Measurements from ENCODE around the gene SNX7.

SNX7 gene

DNA sequence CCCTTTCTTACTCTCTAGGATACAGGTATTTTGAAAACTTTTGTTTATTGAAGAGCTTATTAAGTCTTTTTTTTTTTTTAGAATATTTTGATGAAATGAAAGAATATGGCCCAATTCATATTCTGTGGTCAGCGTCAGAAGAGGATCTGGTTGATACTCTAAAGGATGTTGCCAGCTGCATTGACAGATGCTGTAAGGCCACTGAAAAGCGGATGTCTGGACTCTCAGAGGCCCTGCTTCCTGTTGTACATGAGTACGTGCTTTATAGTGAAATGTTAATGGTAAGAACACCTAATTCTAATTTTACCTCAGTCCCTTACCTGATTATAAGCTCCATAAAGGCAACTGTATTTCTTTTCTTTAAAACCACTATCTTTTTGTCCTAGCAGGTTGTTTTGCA lies 37.1 kb downstream of the SNX7 start:
- DNase-seq, result no peak

DNA sequence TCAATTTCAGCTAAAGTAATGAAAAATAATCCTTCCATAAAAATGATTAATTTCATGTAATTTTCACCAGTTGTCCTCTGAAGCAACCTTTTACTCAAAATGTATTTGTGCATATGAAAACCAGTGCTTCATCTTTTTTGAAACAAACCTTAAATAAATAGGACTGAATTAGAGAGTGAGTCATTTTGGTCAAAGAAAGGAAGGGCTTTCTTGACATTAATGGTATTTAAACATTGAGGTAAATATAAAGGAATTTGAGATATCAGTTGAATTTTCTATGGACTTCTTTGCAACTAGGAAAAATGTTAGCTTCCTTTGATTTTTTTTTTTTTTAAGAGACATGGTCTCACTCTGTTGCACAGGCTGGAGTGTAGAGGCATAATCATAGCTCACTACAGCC lies 38.7 kb downstream of the SNX7 start:
- DNase-seq, result no peak

DNA sequence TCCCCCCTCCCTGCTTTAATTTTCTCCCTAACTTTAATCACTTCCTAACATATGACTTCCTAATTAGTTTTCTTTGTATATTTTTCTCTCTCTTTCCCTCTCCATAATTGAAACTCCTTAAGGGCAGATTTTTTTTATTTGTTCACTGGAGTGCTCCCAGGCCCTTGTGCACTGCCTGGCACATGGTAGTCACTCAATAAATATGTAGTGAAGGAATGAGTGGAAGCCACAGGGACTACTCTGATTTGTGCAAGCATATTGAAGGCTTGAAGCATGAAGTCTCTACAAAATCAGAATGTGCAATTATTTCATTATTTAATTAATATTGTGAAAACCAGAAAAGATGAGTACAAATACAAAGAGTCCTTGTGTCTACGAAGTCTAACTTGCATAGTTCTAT lies 41.5 kb downstream of the SNX7 start:
- no peak for DNase-seq

DNA sequence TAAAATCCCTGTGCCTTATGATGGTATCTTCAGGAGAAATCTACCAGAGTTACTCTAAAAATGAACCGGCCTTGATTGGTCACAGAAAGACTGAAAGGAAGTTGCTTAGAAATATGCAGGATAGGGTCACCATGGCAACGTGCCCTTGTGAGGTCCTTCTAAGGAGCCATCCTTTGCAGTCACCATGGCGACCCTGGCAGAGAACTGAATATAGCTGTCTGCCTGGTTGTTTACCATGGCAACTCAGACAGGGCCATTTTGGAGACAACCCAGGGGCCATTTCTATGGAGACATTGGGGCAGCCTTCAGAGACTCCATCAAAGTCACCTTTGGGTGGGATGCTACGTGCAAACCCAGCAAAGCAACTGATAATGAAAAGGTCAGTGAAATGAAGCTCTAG lies 43.0 kb downstream of the SNX7 start:
- DNase-seq, result no peak

DNA sequence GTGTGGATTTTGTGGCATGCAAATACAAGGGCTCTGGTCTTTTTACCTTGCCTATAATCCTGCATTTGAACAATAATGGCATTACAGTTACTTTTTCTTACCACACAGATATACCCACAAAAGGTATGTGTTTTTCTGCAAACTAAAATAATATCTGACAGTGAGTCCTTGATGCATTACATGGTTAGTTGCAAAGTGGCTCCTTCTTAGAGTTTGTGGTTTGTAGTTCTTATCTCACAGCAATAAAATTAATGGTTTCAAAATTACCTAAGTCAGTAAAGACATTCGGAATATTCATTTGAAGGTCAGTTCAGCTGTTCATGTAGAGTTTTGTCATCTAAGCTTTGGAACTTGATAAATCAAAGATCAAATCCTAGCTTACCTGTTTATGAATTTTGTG lies 43.5 kb downstream of the SNX7 start:
- DNase-seq, result no peak

DNA sequence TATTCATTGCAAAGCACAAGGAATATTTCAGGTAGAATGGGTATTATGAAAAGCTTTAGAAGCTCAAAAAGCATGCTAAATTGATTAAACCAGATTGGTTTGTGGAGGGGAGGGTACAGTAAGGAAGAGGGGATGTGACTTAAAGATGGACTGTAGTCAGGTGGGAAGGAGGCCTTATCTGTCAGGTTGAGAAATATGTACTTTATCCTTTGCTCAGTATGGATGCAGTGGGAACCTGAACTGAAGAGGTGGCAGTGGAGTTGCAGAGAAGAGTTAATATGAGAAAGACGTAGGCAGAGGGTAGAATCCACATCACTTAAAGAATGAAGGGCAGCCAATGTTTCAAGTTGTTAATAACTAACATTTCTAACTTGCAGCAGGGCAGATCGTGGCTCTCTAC lies 44.1 kb downstream of the SNX7 start:
- DNase-seq, result no peak

DNA sequence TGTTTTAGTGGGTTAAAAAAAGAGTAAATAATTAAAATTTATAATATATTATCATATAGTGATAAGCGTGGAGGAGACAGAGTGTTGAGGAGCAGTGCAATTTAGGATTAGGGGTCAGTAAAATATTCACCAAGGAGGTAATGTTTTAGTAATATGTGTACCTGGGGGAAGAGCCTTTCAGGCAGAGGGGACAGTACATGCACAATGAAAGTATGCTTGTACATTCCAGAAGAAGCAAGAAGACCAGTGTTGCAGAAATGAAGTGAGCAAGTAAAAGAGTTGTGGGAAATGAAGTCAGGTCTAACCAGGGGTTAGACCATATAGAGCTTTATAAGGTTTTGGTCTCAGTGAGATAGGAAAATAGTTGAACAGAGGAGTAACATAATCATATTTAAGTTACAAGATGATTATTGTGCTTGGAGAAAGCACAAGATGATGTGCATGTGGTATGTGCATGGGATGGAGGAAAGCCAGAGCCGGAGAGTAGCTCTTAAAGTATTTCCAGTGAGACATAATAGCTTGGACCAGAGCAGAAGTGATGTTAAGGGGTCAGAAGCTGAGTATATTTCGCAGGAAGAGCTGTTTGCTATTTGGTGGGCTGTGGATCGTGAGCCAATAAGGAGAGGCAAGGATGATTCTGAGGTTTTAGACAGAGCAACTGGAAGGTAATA lies 44.8 kb downstream of the SNX7 start:
- DNase-seq, result no peak

DNA sequence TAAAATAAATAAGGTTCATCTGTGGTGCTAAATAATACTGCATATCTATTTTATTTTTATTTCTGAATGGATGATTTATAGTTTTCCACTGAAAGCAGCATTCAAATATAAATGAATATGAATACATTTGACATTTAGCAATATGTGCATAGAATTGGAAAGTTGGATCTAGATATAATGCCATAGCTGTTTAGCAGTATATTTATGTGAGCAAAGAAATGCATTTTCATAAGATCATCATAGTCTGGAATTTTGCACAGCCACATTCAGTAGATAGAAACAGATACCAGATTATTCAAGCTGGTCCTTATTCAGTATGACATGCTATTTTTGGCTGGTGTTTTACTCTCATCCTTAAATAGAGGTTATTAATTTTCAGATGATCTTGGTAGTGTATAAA lies 46.0 kb downstream of the SNX7 start:
- DNase-seq, result no peak

DNA sequence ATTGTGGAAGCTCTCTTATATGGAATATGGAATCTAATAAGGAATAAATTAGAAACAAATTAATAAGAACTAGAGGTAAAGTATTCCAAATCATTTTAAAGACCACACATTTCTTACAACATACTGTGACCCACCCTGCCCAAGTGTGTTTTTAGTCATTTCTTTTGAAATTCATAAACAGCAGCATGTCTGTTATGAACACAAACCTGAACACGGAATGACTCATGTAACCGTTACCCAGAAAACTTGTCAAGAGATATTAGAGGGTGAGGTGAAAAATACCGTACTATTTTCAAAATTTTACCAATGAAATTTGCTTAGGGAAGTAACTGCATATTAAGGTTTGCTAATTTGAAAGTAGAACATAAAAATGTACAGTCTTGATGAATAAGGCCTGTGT lies 48.4 kb downstream of the SNX7 start:
- no peak for DNase-seq

DNA sequence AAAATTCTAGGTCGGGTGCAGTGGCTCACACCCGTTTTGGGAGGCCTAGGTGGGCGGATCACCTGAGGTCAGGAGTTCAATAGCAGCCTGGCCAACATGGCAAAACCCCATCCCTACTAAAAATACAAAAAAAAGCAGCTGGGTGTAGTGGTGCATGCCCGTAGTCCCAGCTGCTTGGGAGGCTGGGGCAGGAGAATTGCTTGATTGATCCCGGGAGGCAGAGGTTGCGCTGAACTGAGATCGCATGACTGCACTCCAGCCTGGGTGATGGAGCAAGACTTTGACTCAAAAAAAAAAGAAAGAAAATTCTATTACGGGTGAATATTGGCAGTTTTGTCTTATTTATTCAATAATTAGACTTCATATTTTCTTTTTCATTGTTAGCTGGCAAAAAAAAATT lies 62.1 kb downstream of the SNX7 start:
- DNase-seq, result no peak

DNA sequence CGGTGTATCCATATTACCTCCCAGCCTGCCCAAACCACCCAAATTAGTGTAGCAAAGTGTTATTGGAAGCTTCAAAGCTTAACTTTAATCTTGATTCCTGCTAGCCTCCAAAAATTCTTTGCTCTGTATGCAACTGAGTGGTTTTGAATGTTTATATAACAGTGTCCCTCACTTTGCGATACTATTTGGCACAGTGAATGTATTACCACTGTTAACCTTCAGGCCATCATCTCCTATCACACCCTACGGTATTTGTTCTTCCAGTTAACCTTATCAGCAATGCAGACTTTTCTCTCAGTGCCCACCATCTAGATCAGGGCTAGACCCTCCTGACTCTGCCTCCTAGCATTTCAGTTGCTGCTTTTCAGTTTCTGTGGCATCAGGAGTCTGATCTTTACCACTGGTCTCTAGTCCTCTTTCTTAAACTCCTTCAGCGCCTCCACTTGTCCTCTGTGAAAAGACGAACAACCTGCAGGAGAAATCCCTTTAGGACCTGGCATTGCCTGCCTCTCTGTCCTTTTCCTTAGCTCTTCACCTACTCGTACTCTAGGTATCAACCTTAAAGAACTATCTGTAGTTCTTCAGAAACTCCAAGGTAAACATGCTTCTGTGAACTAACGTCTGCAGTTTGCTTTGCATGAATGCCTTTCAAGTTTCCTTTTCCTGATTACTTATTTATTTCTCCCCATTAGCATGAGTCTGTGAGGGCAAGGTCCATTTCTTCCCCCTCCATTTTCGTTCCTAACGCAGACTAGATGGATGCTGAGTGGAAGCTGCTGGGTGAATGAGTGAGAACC lies 71.7 kb downstream of the SNX7 start:
- no peak for DNase-seq

DNA sequence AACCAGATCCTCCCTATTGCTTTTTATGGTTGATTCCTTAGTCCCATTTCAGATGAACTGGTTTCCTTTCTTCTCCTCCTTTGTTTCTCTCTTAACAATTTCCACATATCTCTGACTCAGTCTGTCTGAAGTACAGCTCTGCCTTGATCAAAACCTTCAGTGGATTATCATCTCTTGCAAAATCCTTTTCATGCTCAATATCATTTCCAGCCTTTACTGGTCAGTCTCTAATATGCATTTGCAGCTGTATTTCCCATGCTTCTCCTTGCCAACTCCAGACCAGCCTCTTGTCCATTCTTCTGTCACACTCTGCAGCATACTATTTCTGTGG lies 72.2 kb downstream of the SNX7 start:
- no peak for DNase-seq

DNA sequence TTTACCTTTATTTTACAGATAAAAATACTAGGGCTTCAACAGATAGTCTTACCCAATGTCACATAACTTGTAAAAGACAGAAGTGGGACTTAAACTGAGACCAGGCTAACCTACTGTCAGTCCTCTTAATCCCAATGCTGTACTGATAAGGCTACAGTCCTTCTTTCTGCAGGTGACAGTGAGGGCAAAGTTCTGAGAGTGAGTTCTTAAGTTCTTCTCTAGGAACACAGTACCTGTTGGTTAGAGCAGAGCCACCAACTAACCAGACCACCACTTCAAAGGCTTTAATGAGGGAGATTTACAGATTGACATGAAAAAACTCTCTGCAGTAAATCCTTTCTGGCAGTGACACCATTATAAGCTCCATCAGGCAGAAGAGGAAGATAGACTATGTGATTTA lies 74.2 kb downstream of the SNX7 start:
- DNase-seq, result no peak

DNA sequence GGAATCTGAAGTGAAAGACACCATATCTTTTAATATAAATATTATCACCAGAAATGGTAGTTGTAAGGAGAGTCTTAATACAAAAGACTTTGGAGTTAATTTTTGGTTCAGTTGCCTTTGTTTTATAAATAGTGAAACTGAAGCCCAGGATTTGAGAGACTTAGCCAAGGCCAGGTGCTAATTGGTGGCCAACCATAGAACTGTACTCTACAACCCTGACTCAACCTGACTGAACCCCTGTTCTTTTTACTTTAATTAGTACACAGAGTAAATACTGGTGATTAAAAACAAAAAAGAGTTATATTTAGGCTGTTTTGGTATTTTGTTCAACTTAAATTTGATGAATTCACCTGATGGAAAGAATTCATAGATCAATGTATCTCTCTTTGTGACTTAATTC lies 76.3 kb downstream of the SNX7 start:
- DNase-seq, result no peak

DNA sequence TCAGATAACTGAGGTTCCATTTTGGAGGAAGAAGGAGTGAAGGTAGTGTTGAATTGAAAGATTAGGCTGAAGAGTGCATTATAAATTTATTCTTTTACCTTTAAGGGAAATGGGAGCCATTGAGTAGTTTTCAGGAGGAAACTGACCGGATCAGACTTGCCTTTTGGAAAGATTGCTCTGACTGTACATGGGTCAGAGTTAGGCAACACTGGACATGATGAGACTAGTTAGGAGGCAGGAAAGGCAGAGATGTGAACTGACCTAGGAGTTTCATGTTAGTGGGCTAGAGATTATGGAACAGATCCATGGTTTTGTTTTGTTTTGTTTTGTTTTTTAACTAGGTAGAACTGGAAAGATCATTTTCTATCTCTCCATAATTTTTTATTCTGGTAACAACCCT lies 78.2 kb downstream of the SNX7 start:
- no peak for DNase-seq

DNA sequence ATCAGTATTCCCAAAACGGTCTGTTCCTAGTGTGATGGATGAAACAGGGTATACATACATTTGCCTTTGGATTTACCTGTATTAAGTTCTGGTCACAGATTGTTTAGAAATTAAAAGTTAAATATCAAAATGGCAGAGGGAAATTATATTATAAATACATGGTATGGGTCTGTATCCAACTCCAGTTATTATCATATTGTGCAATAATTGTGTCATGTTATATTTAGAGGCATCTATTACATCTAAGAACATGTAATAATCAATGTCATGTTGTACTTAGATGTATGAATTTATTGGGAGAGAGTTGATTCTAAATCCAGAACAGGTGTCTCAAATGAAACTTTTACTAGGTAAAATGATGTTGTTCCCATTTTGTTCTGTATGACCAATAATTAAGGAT lies 79.6 kb downstream of the SNX7 start:
- DNase-seq, result no peak

DNA sequence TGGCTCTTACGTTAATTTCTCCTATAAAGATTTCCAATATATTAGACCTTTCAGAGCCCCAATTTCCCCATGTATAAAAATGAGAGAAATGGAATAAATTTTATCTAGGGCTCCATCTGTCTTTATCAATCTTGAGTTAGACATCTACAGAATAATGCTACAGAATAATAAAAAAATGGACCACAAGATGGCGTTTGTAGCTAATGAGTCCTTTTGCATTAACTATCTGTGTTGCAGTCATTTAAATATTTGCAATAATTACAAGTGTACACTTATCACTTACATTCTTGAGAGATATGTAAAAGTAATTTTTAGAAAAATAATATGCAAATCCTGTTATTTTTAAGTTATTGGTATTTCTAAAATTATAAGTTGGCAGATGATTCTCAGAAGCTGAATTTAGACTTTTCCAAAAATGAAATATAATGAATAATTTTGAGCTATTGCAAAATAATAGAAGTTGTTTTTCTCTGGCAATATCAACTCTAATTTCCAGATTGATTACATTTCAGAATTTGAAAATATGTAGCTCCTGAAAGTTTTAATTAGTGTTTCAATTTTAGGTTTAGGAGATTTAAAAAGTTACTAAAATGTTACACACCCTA lies 87.7 kb downstream of the SNX7 start:
- DNase-seq, result peak; percentile 22

DNA sequence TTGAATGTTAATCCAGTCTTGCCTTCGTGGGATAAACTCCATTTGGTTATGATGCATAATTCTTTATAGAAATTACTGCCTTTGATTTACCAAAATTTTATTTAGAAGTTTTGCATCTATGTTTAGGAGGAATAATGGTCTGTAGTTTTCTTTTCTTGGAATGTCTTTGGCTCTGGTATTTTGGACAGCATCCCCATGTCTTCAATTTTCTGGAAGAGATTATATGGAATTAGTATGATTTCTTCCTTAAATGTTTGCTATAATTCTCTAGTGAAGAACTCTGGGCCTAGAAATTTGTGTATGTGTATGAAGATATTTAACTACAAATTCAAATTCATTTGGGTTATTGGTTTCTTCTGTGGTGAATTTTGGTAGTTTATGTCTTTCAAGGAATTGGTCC lies 92.7 kb downstream of the SNX7 start:
- DNase-seq, result no peak

DNA sequence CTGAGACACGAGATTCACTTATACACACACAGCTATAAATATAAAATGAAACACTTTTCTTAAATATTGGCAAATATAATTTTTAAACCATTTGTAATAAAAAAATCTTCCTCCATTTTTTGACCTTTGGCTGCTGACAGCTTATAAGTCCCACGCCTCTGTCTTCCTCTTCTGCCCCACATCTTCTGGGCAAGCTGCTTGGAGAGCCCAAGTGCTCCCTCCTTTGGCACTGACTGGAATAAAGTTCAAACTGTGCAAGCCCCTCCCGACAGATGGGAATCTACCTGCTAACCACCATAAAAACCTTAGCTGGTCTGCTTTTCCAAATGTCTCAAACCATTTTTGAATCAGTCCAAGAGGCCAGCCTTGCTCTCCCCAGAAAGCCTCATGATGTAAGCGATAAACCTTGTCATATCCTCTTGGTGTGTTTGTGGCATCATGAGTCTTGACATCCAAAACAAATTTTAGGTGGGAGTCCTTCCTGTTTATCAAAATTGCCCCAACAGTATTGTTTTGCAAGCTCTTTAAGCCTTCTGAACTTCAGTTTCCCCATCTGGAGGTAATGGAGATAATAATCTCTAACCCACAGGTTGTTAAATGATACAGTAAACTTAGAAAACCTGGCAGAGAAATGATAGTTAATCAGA lies 99.8 kb downstream of the SNX7 start:
- DNase-seq, result no peak

DNA sequence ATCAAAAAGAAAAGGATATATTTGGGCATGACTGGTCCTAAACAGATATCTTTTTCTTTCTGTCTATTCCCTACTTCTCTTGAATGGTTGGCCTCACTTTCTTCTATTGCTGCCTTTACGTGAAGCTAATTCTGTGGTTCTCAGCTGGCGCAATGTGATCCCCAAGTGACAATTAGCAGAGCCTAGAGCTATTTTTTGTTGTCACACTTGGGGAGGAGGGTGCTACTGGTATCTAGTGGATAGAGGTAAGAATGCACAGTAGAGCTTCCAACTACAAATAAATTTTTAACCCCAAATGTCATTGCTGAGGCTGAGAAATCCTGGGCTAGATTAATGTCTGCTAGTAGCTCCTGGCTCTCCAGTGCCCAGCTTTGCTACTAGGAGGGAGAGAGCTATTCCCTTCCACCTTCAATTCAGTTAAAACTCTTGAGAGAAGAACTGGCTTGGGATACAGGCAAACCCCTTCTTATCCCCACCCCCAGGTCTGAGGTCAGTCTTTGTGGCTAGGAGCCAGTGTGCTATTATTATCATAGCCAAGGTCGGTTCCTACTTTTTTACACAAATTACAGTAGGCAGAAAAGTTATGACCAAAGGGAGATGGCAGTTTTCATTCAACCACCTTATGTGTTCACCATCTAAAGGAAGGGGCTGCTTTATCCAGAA lies 102.1 kb downstream of the SNX7 start:
- DNase-seq, result no peak

DNA sequence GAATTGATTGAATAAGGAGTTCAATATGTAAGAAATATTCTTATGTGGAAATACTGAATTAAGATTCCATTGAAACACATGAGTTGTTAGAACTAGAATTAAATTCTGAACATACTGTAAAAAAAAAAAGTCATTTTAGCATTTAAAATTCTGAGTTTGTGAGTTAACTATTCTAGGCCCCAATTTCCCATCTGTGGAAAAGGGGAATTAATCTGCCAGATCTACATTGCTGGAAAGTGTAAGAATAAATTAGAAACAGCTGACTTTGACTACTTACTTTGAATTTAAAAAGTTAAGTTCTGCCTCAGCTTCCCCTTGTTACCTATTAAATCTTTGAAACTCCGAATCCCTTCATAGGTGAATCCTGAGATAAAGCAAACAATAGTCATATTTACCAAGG lies 103.0 kb downstream of the SNX7 start:
- DNase-seq, result no peak

DNA sequence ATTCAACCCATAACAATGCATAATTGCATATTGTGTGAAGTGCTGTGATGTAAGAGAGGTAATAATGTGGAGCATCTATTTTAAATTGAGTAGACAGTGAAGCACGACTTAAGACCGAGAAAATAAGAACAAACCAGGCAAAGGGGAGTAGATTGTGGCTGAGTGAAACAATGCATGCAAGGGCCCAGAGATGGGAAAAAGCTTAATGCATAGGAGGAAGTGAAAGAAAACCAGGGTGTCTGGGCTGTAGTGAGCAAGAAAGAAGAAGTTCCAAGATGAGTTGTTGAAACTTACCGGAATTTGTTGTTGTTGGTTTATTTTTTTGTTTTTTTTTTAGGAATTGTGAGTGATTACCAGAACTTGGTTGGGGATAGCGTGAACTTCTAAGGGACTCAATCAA lies 104.7 kb downstream of the SNX7 start:
- no peak for DNase-seq

DNA sequence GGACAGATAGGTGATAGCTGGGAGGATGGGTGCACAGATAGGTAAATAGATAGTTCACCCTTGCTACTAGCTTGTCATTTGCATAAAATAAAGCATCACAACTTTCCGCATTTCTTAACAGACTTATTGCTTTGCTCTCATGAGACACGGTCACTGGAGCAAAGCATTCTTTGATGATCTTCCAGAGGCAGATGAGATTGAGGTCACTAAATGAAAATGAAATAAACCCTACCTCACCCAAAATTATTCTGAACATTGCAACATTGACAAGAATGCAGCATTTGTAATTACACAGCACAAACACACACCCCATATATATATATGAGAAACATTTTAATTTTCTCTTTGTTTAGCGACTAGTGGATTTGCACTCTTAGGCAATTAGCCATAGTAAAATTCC lies 107.6 kb downstream of the SNX7 start:
- no peak for DNase-seq

DNA sequence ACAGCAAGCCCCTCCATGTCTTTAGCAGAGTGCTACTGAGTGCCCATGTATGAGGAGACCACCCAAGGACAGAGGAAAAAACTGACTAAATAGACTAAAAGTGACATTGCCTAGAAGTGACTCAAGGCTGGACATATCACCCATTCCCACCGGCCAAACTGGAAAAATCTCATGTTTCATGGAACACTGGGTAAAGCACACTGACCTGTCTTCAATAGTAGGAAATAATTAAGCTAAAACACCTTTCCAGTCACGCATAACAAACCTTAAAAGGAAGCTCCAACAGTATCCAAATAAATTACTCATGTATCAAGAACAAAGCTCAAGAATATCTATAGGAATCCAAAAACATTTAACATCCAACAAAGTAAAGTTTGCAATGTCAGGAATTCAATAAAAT lies 120.4 kb downstream of the SNX7 start:
- no peak for DNase-seq

Measured in CD4-positive, alpha-beta T cell treated with Interleukin-4 for 4 hours (primary cell).